SK-N-SH treated with all-trans-retinoic acid at 6 μM for 48 hours (cell line): ENCODE results near the gene TFIP11.

ENCODE experiments used
- ATAC-seq: fragments of 200-7000 bp; cut with Tn5 transposase; 3 replicates; pipeline ENCODE4 v1.9.1; 2020; ENCODE audit warnings: mild to moderate bottlenecking, moderate library complexity
- ARNTL ChIP-seq: fragments of 450-650 bp; formaldehyde crosslinking; IDR thresholded peaks from 2 replicates; pipeline ENCODE4 v1.5.0; 2020; ENCODE audit warnings: low read depth, mild to moderate bottlenecking, moderate library complexity, borderline replicate concordance
- BACH2 ChIP-seq: fragments of 250-450 bp; sonication (Bioruptor Pico); IDR thresholded peaks from 2 replicates; pipeline ENCODE4 v1.9.0; 2021; ENCODE audit warnings: mild to moderate bottlenecking, borderline replicate concordance
- CREB5 ChIP-seq: fragments of 250-450 bp; sonication (Bioruptor Pico); IDR thresholded peaks from 2 replicates; pipeline ENCODE4 v1.5.1; 2020; ENCODE audit warnings: low read depth, mild to moderate bottlenecking, moderate library complexity
- CSDC2 ChIP-seq: fragments of 250-450 bp; sonication (Bioruptor Pico); IDR thresholded peaks from 2 replicates; pipeline ENCODE4 v1.5.0; 2020; ENCODE audit warnings: mild to moderate bottlenecking, moderate library complexity
- CSRNP3 ChIP-seq: fragments of 250-450 bp; sonication (Bioruptor Pico); IDR thresholded peaks from 2 replicates; pipeline ENCODE4 v1.5.1; 2021; ENCODE audit warnings: mild to moderate bottlenecking, moderate library complexity
- ESRRG ChIP-seq: fragments of 250-450 bp; sonication (Bioruptor Pico); IDR thresholded peaks from 2 replicates; pipeline ENCODE4 v1.6.1; 2021; ENCODE audit warnings: mild to moderate bottlenecking
- GLIS3 ChIP-seq: fragments of 250-450 bp; sonication (Bioruptor Pico); IDR thresholded peaks from 2 replicates; pipeline ENCODE4 v1.5.0; 2020; ENCODE audit warnings: mild to moderate bottlenecking, moderate library complexity
- ISL1 ChIP-seq: fragments of 250-450 bp; sonication (Bioruptor Pico); IDR thresholded peaks from 2 replicates; pipeline ENCODE4 v2.1.2; 2022; ENCODE audit warnings: mild to moderate bottlenecking, moderate library complexity
- OSR1 ChIP-seq: fragments of 250-450 bp; sonication (Bioruptor Pico); IDR thresholded peaks from 2 replicates; pipeline ENCODE4 v1.8.0; 2022; ENCODE audit warnings: moderate library complexity, mild to moderate bottlenecking, inconsistent platforms
- PPARA ChIP-seq: fragments of 250-450 bp; sonication (Bioruptor Pico); IDR thresholded peaks from 2 replicates; pipeline ENCODE4 v1.5.0; 2020; ENCODE audit warnings: mild to moderate bottlenecking, borderline replicate concordance
- SNAI2 ChIP-seq: fragments of 250-450 bp; sonication (Bioruptor Pico); IDR thresholded peaks from 2 replicates; pipeline ENCODE4 v1.5.0; 2020; ENCODE audit warnings: mild to moderate bottlenecking, moderate library complexity
- ZC3H10 ChIP-seq: fragments of 250-450 bp; sonication (Bioruptor Pico); IDR thresholded peaks from 2 replicates; pipeline ENCODE4 v1.5.1; 2021; ENCODE audit warnings: mild to moderate bottlenecking, moderate library complexity
- ZFP3 ChIP-seq: fragments of 250-450 bp; sonication (Bioruptor Pico); IDR thresholded peaks from 2 replicates; pipeline ENCODE4 v1.5.0; 2020; ENCODE audit warnings: mild to moderate bottlenecking, moderate library complexity
- ZNF565 ChIP-seq: fragments of 450-650 bp; formaldehyde crosslinking; conservative IDR thresholded peaks from 2 replicates; pipeline ENCODE4 v1.5.0; 2020; ENCODE audit warnings: low read depth, mild to moderate bottlenecking, moderate library complexity
- ZNF70 ChIP-seq: fragments of 450-650 bp; formaldehyde crosslinking; IDR thresholded peaks from 2 replicates; pipeline ENCODE4 v1.5.0; 2020; ENCODE audit warnings: mild to moderate bottlenecking, moderate library complexity
- ZNF8 ChIP-seq: fragments of 450-650 bp; formaldehyde crosslinking; IDR thresholded peaks from 2 replicates; pipeline ENCODE4 v1.5.0; 2020; ENCODE audit warnings: mild to moderate bottlenecking, moderate library complexity
- TF ChIP-seq, protein P1 (sequence below): fragments of 250-450 bp; sonication (Bioruptor Pico); IDR thresholded peaks from 2 replicates; pipeline ENCODE4 v1.5.0; 2020; ENCODE audit warnings: mild to moderate bottlenecking, moderate library complexity
- TF ChIP-seq, protein P2 (sequence below): fragments of 250-450 bp; sonication (Bioruptor Pico); IDR thresholded peaks from 2 replicates; pipeline ENCODE4 v1.8.0; 2020; ENCODE audit warnings: mild to moderate bottlenecking, moderate library complexity, borderline replicate concordance
- TF ChIP-seq, protein P3 (sequence below): fragments of 250-450 bp; sonication (Bioruptor Pico); IDR thresholded peaks from 2 replicates; pipeline ENCODE4 v1.8.0; 2021; ENCODE audit warnings: low read depth, mild to moderate bottlenecking, moderate library complexity, borderline replicate concordance

The TFIP11 gene

GRCh38 chr22:26479043-26479791 is 33.1 kb downstream of the TFIP11 start:
- TF ChIP-seq CREB5 (no peak), ESRRG (CRISPR knock-in tag) (no peak), ARNTL (CRISPR knock-in tag) (no peak), ZNF8 (CRISPR knock-in tag) (no peak), SNAI2 (CRISPR knock-in tag) (no peak)
- ATAC-seq = no peak

- ATAC-seq = no peak
- TF ChIP-seq, protein P1, sequence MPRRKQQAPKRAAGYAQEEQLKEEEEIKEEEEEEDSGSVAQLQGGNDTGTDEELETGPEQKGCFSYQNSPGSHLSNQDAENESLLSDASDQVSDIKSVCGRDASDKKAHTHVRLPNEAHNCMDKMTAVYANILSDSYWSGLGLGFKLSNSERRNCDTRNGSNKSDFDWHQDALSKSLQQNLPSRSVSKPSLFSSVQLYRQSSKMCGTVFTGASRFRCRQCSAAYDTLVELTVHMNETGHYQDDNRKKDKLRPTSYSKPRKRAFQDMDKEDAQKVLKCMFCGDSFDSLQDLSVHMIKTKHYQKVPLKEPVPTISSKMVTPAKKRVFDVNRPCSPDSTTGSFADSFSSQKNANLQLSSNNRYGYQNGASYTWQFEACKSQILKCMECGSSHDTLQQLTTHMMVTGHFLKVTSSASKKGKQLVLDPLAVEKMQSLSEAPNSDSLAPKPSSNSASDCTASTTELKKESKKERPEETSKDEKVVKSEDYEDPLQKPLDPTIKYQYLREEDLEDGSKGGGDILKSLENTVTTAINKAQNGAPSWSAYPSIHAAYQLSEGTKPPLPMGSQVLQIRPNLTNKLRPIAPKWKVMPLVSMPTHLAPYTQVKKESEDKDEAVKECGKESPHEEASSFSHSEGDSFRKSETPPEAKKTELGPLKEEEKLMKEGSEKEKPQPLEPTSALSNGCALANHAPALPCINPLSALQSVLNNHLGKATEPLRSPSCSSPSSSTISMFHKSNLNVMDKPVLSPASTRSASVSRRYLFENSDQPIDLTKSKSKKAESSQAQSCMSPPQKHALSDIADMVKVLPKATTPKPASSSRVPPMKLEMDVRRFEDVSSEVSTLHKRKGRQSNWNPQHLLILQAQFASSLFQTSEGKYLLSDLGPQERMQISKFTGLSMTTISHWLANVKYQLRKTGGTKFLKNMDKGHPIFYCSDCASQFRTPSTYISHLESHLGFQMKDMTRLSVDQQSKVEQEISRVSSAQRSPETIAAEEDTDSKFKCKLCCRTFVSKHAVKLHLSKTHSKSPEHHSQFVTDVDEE = no peak
- no peak for TF ChIP-seq SNAI2 (CRISPR knock-in tag)
- TF ChIP-seq, protein P2, sequence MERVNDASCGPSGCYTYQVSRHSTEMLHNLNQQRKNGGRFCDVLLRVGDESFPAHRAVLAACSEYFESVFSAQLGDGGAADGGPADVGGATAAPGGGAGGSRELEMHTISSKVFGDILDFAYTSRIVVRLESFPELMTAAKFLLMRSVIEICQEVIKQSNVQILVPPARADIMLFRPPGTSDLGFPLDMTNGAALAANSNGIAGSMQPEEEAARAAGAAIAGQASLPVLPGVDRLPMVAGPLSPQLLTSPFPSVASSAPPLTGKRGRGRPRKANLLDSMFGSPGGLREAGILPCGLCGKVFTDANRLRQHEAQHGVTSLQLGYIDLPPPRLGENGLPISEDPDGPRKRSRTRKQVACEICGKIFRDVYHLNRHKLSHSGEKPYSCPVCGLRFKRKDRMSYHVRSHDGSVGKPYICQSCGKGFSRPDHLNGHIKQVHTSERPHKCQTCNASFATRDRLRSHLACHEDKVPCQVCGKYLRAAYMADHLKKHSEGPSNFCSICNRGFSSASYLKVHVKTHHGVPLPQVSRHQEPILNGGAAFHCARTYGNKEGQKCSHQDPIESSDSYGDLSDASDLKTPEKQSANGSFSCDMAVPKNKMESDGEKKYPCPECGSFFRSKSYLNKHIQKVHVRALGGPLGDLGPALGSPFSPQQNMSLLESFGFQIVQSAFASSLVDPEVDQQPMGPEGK (CRISPR knock-in tag) = no peak
- TF ChIP-seq ZNF70 (CRISPR knock-in tag) = no peak
- TF ChIP-seq ARNTL (CRISPR knock-in tag) = no peak
- TF ChIP-seq CREB5 = no peak
- no peak for TF ChIP-seq GLIS3 (CRISPR knock-in tag)
- TF ChIP-seq, protein P3, sequence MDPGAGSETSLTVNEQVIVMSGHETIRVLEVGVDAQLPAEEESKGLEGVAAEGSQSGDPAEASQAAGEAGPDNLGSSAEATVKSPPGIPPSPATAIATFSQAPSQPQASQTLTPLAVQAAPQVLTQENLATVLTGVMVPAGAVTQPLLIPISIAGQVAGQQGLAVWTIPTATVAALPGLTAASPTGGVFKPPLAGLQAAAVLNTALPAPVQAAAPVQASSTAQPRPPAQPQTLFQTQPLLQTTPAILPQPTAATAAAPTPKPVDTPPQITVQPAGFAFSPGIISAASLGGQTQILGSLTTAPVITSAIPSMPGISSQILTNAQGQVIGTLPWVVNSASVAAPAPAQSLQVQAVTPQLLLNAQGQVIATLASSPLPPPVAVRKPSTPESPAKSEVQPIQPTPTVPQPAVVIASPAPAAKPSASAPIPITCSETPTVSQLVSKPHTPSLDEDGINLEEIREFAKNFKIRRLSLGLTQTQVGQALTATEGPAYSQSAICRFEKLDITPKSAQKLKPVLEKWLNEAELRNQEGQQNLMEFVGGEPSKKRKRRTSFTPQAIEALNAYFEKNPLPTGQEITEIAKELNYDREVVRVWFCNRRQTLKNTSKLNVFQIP = no peak
- no peak for TF ChIP-seq ZC3H10 (CRISPR knock-in tag)
- no peak for TF ChIP-seq ZNF8 (CRISPR knock-in tag)
- no peak for TF ChIP-seq CSRNP3 (CRISPR knock-in tag)
- TF ChIP-seq PPARA (CRISPR knock-in tag) = no peak
- no peak for TF ChIP-seq CSDC2 (CRISPR knock-in tag)
- TF ChIP-seq ZNF565 = no peak
- no peak for TF ChIP-seq ZFP3
- no peak for TF ChIP-seq ESRRG (CRISPR knock-in tag)
- TF ChIP-seq BACH2 (CRISPR knock-in tag) = no peak
- no peak for TF ChIP-seq OSR1 (CRISPR knock-in tag)
- TF ChIP-seq ISL1 = no peak
- TF ChIP-seq, all 23 proteins: peak for 0
Measured at GRCh38 chr22:26477341-26477731, 34.9 kb downstream of the TFIP11 start.
